ENCODE results near the gene GTSE1.

GTSE1 gene

GRCh38 chr22:46289244-46289891 lies 7.3 kb upstream of the GTSE1 start:
- TF ChIP-seq FOXP2 (optimal IDR thresholded peaks at IDR 0.05; ENCODE audit: borderline replicate concordance, extremely low read depth, extremely low read length, insufficient read depth), result no peak
- no peak for TF ChIP-seq POLR2AphosphoS5 (IDR thresholded peaks at IDR 0.05; ENCODE audit: low read depth, low read length)
- TF ChIP-seq SIN3A (IDR thresholded peaks at IDR 0.05; ENCODE audit: borderline replicate concordance, insufficient read depth, low read length), result no peak
- no peak for TF ChIP-seq REST (IDR thresholded peaks at IDR 0.05; ENCODE audit: insufficient read depth in 1 of 2, low read depth in 2 of 2, low read length in 2 of 2)
- no peak for TF ChIP-seq TAF1 (IDR thresholded peaks at IDR 0.05; ENCODE audit: borderline replicate concordance, insufficient read depth, low read length)

GRCh38 chr22:46290121-46290842 lies 6.4 kb upstream of the GTSE1 start:
- TF ChIP-seq TAF1 (IDR thresholded peaks at IDR 0.05; ENCODE audit: borderline replicate concordance, insufficient read depth, low read length), result no peak
- TF ChIP-seq FOXP2 (optimal IDR thresholded peaks at IDR 0.05; ENCODE audit: borderline replicate concordance, extremely low read depth, extremely low read length, insufficient read depth), result no peak
- no peak for TF ChIP-seq REST (IDR thresholded peaks at IDR 0.05; ENCODE audit: insufficient read depth in 1 of 2, low read depth in 2 of 2, low read length in 2 of 2)
- TF ChIP-seq SIN3A (IDR thresholded peaks at IDR 0.05; ENCODE audit: borderline replicate concordance, insufficient read depth, low read length), result no peak
- no peak for TF ChIP-seq POLR2AphosphoS5 (IDR thresholded peaks at IDR 0.05; ENCODE audit: low read depth, low read length)

GRCh38 chr22:46290843-46291785 lies 5.6 kb upstream of the GTSE1 start:
- TF ChIP-seq POLR2AphosphoS5 (IDR thresholded peaks at IDR 0.05; ENCODE audit: low read depth, low read length), result no peak
- no peak for TF ChIP-seq TAF1 (IDR thresholded peaks at IDR 0.05; ENCODE audit: borderline replicate concordance, insufficient read depth, low read length)
- no peak for TF ChIP-seq FOXP2 (optimal IDR thresholded peaks at IDR 0.05; ENCODE audit: borderline replicate concordance, extremely low read depth, extremely low read length, insufficient read depth)
- no peak for TF ChIP-seq REST (IDR thresholded peaks at IDR 0.05; ENCODE audit: insufficient read depth in 1 of 2, low read depth in 2 of 2, low read length in 2 of 2)
- TF ChIP-seq SIN3A (IDR thresholded peaks at IDR 0.05; ENCODE audit: borderline replicate concordance, insufficient read depth, low read length), result no peak

GRCh38 chr22:46292173-46292572 lies 4.5 kb upstream of the GTSE1 start:
- no peak for TF ChIP-seq SIN3A (IDR thresholded peaks at IDR 0.05; ENCODE audit: borderline replicate concordance, insufficient read depth, low read length)
- no peak for TF ChIP-seq TAF1 (IDR thresholded peaks at IDR 0.05; ENCODE audit: borderline replicate concordance, insufficient read depth, low read length)
- no peak for TF ChIP-seq POLR2AphosphoS5 (IDR thresholded peaks at IDR 0.05; ENCODE audit: low read depth, low read length)
- no peak for TF ChIP-seq FOXP2 (optimal IDR thresholded peaks at IDR 0.05; ENCODE audit: borderline replicate concordance, extremely low read depth, extremely low read length, insufficient read depth)
- TF ChIP-seq REST (IDR thresholded peaks at IDR 0.05; ENCODE audit: insufficient read depth in 1 of 2, low read depth in 2 of 2, low read length in 2 of 2), result no peak
